Right hindlimb (tissue), 1 donor: Measurements from ENCODE around the gene DNAL4.
"Not testable (repeated sequence)": the region's sequence is repeated elsewhere in the genome, so short reads cannot be mapped to it uniquely, and the experiment has no call there.

Source experiments
- DNase-seq: peaks from one replicate; pipeline ENCODE4 v3.0.0-alpha.2; 2018

The DNAL4 gene

DNA sequence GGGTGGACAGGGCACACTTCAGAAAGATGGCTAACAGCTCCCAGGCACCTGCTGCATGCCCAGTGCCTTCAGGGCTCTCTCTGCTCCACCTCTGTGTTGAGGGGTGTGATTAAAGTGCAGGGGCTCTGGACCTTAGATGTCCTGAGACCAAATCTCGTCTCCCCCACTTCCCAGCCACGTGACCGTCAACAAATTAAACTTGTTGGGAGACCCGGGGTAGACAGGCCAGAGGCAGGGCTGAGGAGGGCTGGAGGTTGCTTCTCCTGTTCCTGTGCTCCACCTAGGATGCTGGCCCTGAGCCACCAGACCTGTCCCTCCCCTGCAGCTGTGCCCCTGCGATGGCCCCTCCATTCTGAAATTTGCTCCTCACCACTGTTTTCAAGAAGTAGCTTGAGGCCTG is 32.9 kb upstream of the DNAL4 start:
- DNase-seq, result no peak

DNA sequence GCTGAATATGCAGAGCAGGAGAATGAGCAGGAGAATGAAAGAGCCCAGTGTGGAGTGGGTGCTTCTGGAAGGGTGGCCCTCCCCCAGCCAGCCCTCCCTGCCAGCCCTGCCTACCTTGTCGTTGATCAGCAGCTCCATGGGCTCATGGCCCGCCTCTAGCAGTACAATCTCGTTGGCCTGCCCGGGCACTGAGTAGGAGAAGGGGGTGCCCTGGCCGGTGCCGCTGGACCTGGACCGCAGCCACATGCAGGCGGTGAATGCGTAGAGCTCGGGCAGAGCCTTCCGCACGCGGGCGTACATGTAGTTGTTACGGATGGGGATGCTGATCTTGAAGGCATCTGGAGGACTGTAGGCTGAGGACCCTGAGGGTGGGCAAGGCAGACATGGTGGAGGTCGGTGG is 32.4 kb upstream of the DNAL4 start:
- no peak for DNase-seq

DNA sequence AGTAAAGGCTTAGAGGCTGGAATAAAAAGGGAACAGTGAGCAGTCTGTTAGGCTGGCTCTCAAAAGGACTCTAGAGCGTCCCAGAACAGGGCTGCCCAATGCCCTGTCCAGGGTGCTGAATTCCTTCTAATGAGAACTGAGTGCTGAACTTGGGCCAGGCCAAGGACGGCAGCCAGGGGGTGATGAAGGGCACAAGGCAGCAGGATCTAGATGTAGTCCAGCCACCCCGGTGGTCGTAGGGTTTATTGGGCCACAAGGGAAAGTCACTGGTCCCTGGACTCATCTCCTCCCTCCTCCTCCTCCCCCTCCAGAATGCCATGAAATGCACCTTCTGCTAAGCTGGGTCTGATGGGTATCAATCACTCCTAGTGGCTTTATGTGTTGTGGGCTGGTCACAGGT is 30.6 kb upstream of the DNAL4 start:
- DNase-seq, result peak; percentile 78

GRCh38 chr22:38823637-38824036 is 29.7 kb upstream of the DNAL4 start:
- no peak for DNase-seq

DNA sequence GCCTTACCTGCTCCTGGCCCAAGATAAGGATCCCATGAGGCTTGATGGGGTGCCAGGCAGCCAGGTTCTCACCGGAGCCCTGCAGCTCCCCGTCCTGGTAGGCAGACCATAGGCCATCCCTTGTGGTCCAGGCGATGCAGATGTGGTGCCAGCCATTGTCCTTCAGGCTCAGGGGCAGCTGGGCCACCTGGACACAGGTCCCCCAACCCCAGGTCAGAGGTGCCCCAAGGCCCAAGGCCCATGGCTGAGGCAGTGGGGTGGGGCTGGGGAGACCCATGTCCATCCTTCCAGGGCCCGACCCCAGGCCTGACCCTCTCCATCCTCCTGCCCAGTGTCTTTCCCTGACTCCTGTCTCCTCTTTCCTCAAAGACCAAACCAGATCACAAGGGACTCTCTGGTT is 29.1 kb upstream of the DNAL4 start:
- DNase-seq, result no peak

DNA sequence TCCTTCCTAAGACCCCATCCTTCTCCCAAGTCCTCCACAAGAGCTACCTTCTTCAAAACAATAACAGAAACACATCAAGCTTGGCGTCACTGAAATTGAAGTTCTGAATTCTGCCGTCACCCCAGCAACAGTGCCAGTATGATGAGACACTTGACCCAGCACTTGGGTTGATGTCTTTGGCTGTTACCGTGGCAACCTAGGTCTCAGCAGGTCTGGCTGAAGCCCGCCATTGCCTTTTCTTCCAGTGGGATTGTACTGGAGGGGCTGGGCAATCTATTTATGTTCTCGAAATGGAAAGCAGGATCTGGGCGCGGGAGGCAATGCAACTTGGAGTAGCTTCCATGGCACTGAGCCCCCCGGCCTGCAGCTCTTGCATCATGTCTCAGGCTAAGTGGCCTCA is 26.1 kb upstream of the DNAL4 start:
- DNase-seq, result no peak

DNA sequence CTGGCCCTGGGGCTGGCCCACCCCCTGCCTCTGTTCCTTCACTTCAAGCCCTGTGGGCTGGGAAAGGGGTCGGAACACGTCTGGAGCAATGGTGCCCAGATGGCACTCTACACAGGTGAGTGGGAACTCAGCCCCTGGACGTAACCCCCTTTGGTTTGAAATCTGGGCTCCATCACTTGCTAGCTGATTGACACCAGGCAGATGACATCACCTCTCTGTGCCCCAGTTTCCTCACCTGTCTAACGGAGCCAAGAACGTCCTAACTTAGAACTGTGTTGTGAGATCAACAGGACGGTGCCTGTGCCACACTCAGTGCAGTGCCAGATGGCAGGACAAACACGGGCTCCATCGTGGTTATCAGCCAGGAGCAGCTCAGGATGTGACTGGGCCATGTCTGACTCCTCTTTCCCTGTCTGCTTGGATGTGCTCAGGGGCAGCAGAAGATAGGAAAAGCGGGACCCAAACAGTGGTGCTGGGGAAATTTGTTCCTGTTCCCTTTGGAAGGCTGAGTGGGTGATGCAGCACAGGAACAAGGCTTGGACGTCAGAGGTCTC is 25.5 kb upstream of the DNAL4 start:
- no peak for DNase-seq

DNA sequence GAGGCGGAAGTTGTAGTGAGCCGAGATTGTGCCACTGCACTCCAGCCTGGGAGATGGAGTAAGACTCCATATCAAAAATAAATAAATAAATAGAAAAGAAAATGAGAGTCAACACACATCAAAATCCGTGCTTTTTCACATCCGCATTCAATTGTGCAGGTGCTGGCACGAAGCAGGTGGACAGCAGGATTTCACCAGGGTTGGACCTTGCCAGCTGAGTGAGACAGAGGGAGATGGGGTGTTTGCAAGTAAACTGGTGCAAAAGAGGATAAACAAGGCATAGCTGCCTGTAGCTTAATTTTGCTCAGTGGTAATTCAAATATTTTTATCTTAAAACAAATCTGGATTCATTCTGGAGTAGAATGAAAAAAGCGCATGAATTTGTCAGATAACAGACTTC is 23.3 kb upstream of the DNAL4 start:
- no peak for DNase-seq

GRCh38 chr22:38815842-38816241 is 21.9 kb upstream of the DNAL4 start:
- DNase-seq, result no peak

- no peak for DNase-seq
Observed at GRCh38 chr22:38811241-38811640, 17.3 kb upstream of the DNAL4 start.

DNA sequence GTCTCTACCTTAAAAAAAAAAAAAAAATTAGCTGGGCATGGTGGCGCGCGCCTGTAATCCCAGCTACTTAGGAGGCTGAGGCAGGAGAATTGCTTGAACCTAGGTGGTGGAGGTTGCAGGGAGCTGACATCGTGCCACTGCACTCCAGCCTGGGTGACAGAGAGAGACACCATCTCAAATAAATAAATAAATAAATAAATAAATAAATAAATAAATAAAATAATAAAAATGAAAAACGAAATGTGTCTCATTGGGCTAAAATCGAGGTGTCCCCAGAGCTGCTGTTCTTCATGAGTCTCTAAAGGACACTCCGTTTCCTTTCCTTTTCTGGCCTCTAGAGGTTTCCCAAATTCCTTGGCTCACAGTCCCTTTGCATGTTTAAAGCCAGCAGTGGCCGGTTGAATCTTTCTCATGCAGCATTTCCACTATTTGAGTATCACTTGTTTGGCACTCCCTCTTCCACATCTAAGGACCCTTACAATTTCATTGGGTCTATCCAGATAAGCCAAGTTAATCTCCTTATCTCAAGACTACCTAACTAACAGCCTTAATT is 11.2 kb upstream of the DNAL4 start:
- not testable (repeated sequence) for DNase-seq

- DNase-seq, result peak; percentile 48
Observed at GRCh38 chr22:38802671-38803121, 8.8 kb upstream of the DNAL4 start.

GRCh38 chr22:38799265-38800002 is 5.5 kb upstream of the DNAL4 start:
- no peak for DNase-seq

GRCh38 chr22:38798496-38798895 is 4.6 kb upstream of the DNAL4 start:
- no peak for DNase-seq

DNA sequence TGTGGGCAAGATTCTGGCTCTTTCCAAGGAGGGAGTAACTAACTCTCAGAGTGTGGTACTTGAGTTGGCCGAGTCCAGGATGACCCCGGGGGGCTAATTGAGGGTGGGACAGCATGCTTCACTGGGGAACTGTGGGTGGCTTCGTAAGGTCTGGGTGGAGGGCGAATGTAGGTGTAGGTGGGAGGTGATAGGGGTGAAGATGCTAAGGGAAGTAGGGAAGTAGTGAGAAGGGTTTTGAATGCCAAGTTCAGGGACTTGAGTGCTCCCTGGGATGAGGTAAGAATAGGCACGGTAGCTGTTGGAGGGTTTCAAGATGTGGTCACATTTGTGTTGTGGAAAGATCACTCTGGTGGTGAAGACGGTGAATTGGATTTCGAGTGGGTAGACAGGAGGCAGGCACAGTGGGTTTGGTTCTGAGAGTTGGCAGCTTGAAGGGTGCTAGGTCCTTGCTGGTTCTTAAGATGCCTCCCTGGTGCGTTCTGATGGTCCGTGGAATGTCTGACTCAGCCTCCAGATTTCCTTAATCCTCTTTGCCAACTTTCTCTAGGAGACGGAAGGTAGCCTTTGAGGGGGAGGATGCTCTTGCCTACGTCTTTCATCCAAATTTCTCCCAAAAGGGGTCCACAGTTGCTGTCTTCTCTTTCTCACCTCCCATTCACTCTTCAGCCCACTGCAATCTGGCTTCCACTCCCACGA is 2.5 kb upstream of the DNAL4 start:
- DNase-seq, result no peak

GRCh38 chr22:38795569-38795968 is 1.6 kb upstream of the DNAL4 start:
- no peak for DNase-seq

DNA sequence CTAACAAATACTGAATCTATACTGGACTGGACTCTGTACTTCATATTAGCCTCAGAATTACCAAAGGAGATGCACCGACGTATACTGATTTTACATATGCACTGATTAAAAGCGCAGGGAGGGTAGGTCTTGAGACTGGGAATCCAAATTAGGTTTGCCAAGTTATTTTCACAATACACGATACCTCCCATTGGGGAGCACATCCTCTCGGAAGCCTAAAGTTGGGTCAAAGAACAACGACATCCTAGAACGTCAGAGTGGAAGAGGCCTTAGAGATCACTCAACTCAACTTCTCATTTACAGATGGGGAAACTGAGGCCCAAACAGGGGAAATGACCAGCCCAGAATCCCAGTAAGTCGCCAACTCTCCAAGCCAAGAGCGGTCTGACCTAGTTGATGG is 626 bp downstream of the DNAL4 start:
- DNase-seq, result no peak

GRCh38 chr22:38792833-38793232 is 1.1 kb downstream of the DNAL4 start:
- DNase-seq, result no peak

DNA sequence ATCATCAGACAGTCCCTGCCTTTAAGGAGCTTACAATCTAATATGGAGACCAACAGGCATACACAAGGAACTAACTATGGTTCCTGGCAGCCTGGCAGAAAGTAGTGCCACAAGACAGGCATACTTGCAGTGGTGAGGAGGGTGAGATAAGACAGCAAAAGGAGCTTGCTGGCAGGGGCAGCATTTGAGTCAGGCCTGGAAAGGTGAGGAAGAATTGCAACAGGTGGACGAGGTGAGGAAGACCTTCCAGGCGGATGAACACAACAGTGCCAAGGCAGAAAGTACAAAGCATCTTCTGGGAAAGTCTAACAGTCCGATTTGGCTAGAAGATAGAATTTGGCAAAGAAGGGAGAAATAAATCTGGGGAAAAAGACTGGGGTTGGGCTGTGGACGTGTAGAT is 4.3 kb downstream of the DNAL4 start:
- no peak for DNase-seq

- no peak for DNase-seq
Observed at GRCh38 chr22:38788846-38789245, 5.1 kb downstream of the DNAL4 start.

GRCh38 chr22:38788021-38788816 is 5.7 kb downstream of the DNAL4 start:
- peak; percentile 61 for DNase-seq

DNA sequence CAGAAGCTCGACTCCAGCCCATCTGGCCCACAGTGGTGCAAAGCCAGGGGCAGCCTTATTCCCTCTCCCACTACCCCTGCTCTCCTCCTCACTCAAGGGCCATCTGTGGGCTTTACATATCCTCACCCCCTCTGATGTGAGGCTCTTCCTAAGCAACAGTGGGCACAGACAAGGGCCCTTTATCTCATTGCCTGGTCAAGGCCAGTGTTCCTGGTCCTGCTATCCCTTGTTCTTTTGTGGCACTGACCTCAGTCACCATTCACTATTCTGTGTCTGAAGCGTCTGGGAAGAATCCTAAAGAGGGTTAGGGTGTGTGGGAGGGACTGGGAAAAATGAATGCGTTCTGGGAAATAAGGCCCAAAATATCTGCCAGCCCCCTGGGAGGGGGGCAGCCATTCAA is 7.3 kb downstream of the DNAL4 start:
- no peak for DNase-seq

DNA sequence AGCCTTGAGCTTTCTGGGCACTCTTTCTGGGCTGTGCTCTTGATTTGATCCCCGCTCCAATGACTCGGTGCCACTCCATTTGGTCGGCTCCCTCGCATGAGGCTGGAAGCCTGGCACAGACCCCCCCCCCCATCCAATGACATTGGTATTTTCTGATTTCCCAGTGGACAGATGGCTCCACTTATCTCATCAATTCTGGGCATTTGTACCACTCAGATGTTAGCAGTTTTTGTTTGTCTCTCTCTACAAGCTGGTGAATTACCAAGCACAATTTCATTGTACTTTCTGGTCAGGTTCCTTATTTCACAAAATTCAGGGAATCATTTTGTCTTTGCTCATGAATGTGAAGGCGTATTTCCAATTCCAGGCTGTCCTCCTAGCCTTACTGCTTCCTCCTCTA is 9.1 kb downstream of the DNAL4 start:
- DNase-seq, result no peak
